ENCODE measurements around the gene USP32. TPM values are rescaled to one million over a fixed set of nuclear protein-coding genes. Genes with fewer than 3 reads are reported as not detected.

Gene USP32
- polyA plus RNA-seq, 3 donors = 10.1 to 26.6 (median 16.6) TPM

GRCh38 chr17:60158751-60159478 lies 233.0 kb downstream of the USP32 start:
- no peak overlapping the region for H3K27ac Mint-ChIP-seq
- H3K27me3 Mint-ChIP-seq (ENCODE audit: low read depth in 3 of 3) = peaks cover 10 to 22% (median 15%) of the 10 kb centered on the region in 3 donors
- no peaks in the 10 kb centered on the region for H3K36me3 Mint-ChIP-seq
- Histone ChIP-seq H3K4me3 (replicated peaks in 1 of 3; ENCODE audit: low read depth in 2 of 3, low read length in 3 of 3) (no peak overlapping the region), H3K27me3 (ENCODE audit: control insufficient read depth in 2 of 2, insufficient read depth in 2 of 2, low read length in 2 of 2) (peaks cover 0 to 3% of the 10 kb centered on the region in 2 donors), H4K20me1 (ENCODE audit: insufficient read depth, low read length) (no peaks in the 10 kb centered on the region), H3K9me3 (replicated peaks in 1 of 2; ENCODE audit: control insufficient read depth in 1 of 2, insufficient read depth in 1 of 2, low read length in 2 of 2) (no peaks in the 10 kb centered on the region), H3K4me1 (ENCODE audit: control insufficient read depth in 1 of 2, insufficient read depth in 2 of 2, low read length in 2 of 2) (peaks cover 9 to 19% of the 10 kb centered on the region in 2 donors), H3K4me2 (replicated peaks; ENCODE audit: extremely low read depth, low read length, poor library complexity, severe bottlenecking) (no peak overlapping the region), H3K27ac (ENCODE audit: low read depth in 1 of 2, low read length in 2 of 2) (no peak overlapping the region), H3K36me3 (replicated peaks in 1 of 2; ENCODE audit: control insufficient read depth in 1 of 2, insufficient read depth in 2 of 2, low read length in 2 of 2) (no peaks in the 10 kb centered on the region), H3K79me2 (ENCODE audit: insufficient read depth, low read length) (no peaks in the 10 kb centered on the region), H2AFZ (ENCODE audit: insufficient read depth, low read depth, low read length, poor library complexity, severe bottlenecking) (no peak overlapping the region), H3K9ac (ENCODE audit: insufficient read depth, low read length, poor library complexity, severe bottlenecking) (no peak overlapping the region)
- peaks cover 23% of the 10 kb centered on the region for H3K4me1 Mint-ChIP-seq
- intact Hi-C loops (cut with micrococcal nuclease) = no loop called here
- peaks cover 0 to 1% (median 0%) of the 10 kb centered on the region in 7 donors for H3K9me3 Mint-ChIP-seq
- WGBS (ENCODE audit: insufficient coverage) = 90% methylated on average over 17 of the region's 19 CpGs
- H3K4me3 Mint-ChIP-seq = no peak overlapping the region
- TF ChIP-seq, protein P1, sequence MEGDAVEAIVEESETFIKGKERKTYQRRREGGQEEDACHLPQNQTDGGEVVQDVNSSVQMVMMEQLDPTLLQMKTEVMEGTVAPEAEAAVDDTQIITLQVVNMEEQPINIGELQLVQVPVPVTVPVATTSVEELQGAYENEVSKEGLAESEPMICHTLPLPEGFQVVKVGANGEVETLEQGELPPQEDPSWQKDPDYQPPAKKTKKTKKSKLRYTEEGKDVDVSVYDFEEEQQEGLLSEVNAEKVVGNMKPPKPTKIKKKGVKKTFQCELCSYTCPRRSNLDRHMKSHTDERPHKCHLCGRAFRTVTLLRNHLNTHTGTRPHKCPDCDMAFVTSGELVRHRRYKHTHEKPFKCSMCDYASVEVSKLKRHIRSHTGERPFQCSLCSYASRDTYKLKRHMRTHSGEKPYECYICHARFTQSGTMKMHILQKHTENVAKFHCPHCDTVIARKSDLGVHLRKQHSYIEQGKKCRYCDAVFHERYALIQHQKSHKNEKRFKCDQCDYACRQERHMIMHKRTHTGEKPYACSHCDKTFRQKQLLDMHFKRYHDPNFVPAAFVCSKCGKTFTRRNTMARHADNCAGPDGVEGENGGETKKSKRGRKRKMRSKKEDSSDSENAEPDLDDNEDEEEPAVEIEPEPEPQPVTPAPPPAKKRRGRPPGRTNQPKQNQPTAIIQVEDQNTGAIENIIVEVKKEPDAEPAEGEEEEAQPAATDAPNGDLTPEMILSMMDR (IDR thresholded peaks at IDR 0.05) = no peak
- no peak for DNase-seq

DNA sequence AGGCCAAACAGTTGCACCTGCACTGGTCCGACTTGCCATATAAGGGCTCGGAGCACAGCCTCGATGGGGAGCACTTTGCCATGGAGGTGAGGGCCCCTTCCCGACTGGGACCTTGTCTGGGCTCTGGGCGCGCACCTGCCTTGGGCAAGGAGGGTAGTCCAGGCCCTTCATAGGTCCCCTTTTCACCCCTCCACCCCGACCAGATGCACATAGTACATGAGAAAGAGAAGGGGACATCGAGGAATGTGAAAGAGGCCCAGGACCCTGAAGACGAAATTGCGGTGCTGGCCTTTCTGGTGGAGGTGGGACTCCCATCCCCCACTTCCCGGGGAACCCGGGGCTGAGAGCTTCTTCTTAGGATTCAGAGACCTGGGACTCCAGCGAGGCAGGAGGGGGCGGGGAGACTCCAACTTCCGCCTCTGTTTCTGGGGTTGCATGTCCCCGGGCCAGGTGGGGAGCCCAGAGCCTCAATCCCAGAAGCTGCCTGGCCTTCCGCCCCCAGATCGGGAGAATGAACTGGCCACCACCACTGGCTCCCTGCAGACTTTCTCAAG lies 234.4 kb downstream of the USP32 start:
- WGBS (ENCODE audit: insufficient coverage) = 83% methylated on average over 9 of the region's 18 CpGs
- Histone ChIP-seq H3K27ac (ENCODE audit: low read depth in 1 of 2, low read length in 2 of 2) (no peak overlapping the region), H3K27me3 (ENCODE audit: control insufficient read depth in 2 of 2, insufficient read depth in 2 of 2, low read length in 2 of 2) (peaks cover 0 to 11% of the 10 kb centered on the region in 2 donors)

More for the DNA sequence above, 234.4 kb downstream of the USP32 start:
- DNase-seq = no peak
- Histone ChIP-seq H3K9me3 (replicated peaks in 1 of 2; ENCODE audit: control insufficient read depth in 1 of 2, insufficient read depth in 1 of 2, low read length in 2 of 2) (no peaks in the 10 kb centered on the region), H3K9ac (ENCODE audit: insufficient read depth, low read length, poor library complexity, severe bottlenecking) (no peak overlapping the region), H3K4me2 (replicated peaks; ENCODE audit: extremely low read depth, low read length, poor library complexity, severe bottlenecking) (no peak overlapping the region), H3K79me2 (ENCODE audit: insufficient read depth, low read length) (no peaks in the 10 kb centered on the region), H3K36me3 (replicated peaks in 1 of 2; ENCODE audit: control insufficient read depth in 1 of 2, insufficient read depth in 2 of 2, low read length in 2 of 2) (no peaks in the 10 kb centered on the region), H4K20me1 (ENCODE audit: insufficient read depth, low read length) (no peaks in the 10 kb centered on the region), H3K4me3 (replicated peaks in 1 of 3; ENCODE audit: low read depth in 2 of 3, low read length in 3 of 3) (no peak overlapping the region), H2AFZ (ENCODE audit: insufficient read depth, low read depth, low read length, poor library complexity, severe bottlenecking) (no peak overlapping the region), H3K4me1 (ENCODE audit: control insufficient read depth in 1 of 2, insufficient read depth in 2 of 2, low read length in 2 of 2) (peaks cover 9 to 16% of the 10 kb centered on the region in 2 donors)
- TF ChIP-seq, protein P1 (IDR thresholded peaks at IDR 0.05) = no peak
- Mint-ChIP-seq H3K4me3 (no peak overlapping the region), H3K36me3 (no peaks in the 10 kb centered on the region), H3K27me3 (ENCODE audit: low read depth in 3 of 3) (peaks cover 22 to 33% (median 27%) of the 10 kb centered on the region in 3 donors), H3K27ac (no peak overlapping the region), H3K4me1 (peaks cover 17% of the 10 kb centered on the region), H3K9me3 (peaks cover 0 to 1% (median 0%) of the 10 kb centered on the region in 7 donors)
- intact Hi-C loops (cut with micrococcal nuclease) = no loop called here

All from CD14-positive monocyte (primary cell).